ENCODE results near the gene ARAP1.

DNA sequence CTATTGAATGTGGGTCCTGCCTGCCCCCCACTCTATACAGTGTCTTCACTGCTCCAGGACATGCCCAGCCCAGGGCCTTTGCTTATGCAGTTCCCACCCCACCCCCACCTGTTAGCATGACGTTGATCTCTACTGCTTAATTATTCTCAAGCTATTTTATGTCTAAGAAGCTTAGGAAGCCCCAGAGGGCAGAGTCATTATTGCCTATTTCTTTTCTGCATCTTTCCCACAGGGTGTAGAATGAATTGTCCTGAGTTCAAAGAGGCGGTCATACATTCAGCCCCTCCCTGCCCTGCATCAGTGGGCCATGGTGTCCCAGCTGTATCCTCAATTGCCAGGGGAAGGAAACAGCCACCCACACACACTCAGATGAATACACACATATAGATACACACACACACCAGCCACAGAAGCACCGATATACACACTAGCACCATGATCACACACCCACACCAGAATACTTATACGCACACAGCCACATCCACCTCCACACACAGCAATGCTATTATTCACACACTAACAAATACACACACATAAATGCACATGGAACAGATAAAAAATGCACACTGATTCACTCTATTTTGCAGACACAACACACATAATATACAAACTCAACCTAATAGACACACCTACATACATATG lies 79.5 kb downstream of the ARAP1 start:
- TF ChIP-seq, protein P1, sequence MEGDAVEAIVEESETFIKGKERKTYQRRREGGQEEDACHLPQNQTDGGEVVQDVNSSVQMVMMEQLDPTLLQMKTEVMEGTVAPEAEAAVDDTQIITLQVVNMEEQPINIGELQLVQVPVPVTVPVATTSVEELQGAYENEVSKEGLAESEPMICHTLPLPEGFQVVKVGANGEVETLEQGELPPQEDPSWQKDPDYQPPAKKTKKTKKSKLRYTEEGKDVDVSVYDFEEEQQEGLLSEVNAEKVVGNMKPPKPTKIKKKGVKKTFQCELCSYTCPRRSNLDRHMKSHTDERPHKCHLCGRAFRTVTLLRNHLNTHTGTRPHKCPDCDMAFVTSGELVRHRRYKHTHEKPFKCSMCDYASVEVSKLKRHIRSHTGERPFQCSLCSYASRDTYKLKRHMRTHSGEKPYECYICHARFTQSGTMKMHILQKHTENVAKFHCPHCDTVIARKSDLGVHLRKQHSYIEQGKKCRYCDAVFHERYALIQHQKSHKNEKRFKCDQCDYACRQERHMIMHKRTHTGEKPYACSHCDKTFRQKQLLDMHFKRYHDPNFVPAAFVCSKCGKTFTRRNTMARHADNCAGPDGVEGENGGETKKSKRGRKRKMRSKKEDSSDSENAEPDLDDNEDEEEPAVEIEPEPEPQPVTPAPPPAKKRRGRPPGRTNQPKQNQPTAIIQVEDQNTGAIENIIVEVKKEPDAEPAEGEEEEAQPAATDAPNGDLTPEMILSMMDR (IDR thresholded peaks at IDR 0.05; ENCODE audit: extremely low read depth in 1 of 2, insufficient read depth in 1 of 2, low read depth in 1 of 2, low read length in 2 of 2), result no peak
- TF ChIP-seq POLR2A (IDR thresholded peaks at IDR 0.05; ENCODE audit: low read depth, low read length) (no peak), EZH2 (IDR thresholded peaks at IDR 0.05; ENCODE audit: borderline replicate concordance, low read depth, low read length, severe bottlenecking) (no peak), JUN (IDR thresholded peaks at IDR 0.05; ENCODE audit: borderline replicate concordance, insufficient read depth, insufficient read length, low read depth) (no peak), POLR2AphosphoS5 (IDR thresholded peaks at IDR 0.05; ENCODE audit: insufficient read depth, low read depth, low read length) (no peak), MYC (IDR thresholded peaks at IDR 0.05; ENCODE audit: low read depth, low read length) (no peak), FOS (IDR thresholded peaks at IDR 0.05; ENCODE audit: borderline replicate concordance, insufficient read depth, low read length) (no peak), GATA2 (IDR thresholded peaks at IDR 0.05; ENCODE audit: insufficient read depth, insufficient read length, low read depth, low read length) (no peak)
- TF ChIP-seq, protein P2, sequence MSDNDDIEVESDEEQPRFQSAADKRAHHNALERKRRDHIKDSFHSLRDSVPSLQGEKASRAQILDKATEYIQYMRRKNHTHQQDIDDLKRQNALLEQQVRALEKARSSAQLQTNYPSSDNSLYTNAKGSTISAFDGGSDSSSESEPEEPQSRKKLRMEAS (IDR thresholded peaks at IDR 0.05; ENCODE audit: insufficient read depth, insufficient read length), result no peak
